Measurements from ENCODE around the gene SGMS1.

SGMS1 gene

DNA sequence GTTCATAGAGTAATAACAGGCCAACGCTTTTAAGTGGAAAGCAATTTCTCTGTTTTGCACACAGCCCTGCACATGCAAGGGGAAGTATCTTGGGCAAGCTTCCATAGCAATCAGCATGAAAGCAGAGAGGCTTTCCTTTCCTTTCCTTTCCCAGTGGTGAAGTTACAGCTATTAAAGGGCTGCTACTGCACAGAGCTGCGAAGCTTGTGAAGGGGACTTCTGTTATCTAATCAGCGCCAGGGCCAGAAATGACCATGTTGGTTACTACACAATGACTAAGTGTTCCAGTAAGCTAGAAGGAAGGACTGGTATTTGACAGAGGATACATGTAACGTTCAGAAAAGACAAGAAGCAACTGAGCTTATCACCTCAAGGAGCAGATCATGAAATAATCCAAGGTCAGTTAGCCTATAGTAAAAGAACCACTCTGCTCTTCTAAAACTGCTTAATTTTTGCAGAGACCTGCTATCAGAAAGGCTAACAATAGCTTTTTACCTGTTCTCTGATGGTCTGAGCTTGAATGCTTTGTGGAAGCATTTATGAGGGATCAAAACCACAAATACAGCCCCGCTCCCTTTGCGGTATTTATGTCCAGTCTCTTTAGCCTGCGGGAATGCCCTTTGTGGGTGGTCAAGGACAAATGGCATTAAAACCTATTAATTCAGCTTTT lies 45.9 kb downstream of the SGMS1 start:
- Histone ChIP-seq H4K20me1 (ENCODE audit: insufficient read depth) (no peaks in the 10 kb centered on the region), H3K79me2 (ENCODE audit: insufficient read depth, low read depth) (no peaks in the 10 kb centered on the region; the same call in 1 of the 2 replicates), H3K36me3 (ENCODE audit: insufficient read depth) (no peaks in the 10 kb centered on the region), H3K4me2 (no peak overlapping the region), H3K27ac (no peak overlapping the region), H3K27me3 (ENCODE audit: insufficient read depth, low read depth) (no peaks in the 10 kb centered on the region), H2AFZ (ENCODE audit: low read depth) (no peak overlapping the region), H3K4me3 (IDR thresholded peaks at IDR 0.05; ENCODE audit: insufficient read depth, low read depth, low read length) (no peak overlapping the region), H3K9ac (no peak overlapping the region), H3K4me1 (ENCODE audit: low read depth, poor library complexity, severe bottlenecking) (peaks cover 27% of the 10 kb centered on the region)
- TF ChIP-seq, protein P1, sequence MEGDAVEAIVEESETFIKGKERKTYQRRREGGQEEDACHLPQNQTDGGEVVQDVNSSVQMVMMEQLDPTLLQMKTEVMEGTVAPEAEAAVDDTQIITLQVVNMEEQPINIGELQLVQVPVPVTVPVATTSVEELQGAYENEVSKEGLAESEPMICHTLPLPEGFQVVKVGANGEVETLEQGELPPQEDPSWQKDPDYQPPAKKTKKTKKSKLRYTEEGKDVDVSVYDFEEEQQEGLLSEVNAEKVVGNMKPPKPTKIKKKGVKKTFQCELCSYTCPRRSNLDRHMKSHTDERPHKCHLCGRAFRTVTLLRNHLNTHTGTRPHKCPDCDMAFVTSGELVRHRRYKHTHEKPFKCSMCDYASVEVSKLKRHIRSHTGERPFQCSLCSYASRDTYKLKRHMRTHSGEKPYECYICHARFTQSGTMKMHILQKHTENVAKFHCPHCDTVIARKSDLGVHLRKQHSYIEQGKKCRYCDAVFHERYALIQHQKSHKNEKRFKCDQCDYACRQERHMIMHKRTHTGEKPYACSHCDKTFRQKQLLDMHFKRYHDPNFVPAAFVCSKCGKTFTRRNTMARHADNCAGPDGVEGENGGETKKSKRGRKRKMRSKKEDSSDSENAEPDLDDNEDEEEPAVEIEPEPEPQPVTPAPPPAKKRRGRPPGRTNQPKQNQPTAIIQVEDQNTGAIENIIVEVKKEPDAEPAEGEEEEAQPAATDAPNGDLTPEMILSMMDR (conservative IDR thresholded peaks at IDR 0.05; ENCODE audit: low read depth, low read length), result no peak

DNA sequence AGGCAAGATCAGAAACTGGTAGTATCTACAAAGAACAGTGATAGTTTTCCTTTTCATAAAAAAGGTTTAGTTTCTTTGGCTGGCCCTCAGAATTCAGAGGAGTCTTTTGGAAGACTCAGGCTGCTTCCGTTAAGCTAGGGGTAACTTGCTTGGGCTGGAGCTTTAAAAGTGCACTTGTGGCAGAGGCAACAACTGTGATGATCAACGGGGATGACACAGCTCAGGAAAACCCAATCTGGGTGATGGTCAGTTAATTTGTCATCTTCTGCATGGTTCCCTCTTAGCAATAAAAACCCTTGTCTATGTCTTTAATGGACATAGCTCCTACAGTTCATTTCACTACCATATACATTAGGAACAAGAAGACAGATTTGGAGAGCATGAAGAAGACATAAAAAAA lies 46.7 kb downstream of the SGMS1 start:
- peaks cover 27% of the 10 kb centered on the region for H3K4me1 ChIP-seq (ENCODE audit: low read depth, poor library complexity, severe bottlenecking)
- no peaks in the 10 kb centered on the region; the same call in 1 of the 2 replicates for H3K79me2 ChIP-seq (ENCODE audit: insufficient read depth, low read depth)
- H3K27ac ChIP-seq, result no peak overlapping the region
- no peak overlapping the region for H3K9ac ChIP-seq
- no peak overlapping the region for H3K4me2 ChIP-seq
- no peak overlapping the region for H2AFZ ChIP-seq (ENCODE audit: low read depth)
- TF ChIP-seq, protein P1 (conservative IDR thresholded peaks at IDR 0.05; ENCODE audit: low read depth, low read length), result no peak
- H3K36me3 ChIP-seq (ENCODE audit: insufficient read depth), result no peaks in the 10 kb centered on the region
- no peak overlapping the region for H3K4me3 ChIP-seq (IDR thresholded peaks at IDR 0.05; ENCODE audit: insufficient read depth, low read depth, low read length)
- H4K20me1 ChIP-seq (ENCODE audit: insufficient read depth), result no peaks in the 10 kb centered on the region
- no peaks in the 10 kb centered on the region for H3K27me3 ChIP-seq (ENCODE audit: insufficient read depth, low read depth)

DNA sequence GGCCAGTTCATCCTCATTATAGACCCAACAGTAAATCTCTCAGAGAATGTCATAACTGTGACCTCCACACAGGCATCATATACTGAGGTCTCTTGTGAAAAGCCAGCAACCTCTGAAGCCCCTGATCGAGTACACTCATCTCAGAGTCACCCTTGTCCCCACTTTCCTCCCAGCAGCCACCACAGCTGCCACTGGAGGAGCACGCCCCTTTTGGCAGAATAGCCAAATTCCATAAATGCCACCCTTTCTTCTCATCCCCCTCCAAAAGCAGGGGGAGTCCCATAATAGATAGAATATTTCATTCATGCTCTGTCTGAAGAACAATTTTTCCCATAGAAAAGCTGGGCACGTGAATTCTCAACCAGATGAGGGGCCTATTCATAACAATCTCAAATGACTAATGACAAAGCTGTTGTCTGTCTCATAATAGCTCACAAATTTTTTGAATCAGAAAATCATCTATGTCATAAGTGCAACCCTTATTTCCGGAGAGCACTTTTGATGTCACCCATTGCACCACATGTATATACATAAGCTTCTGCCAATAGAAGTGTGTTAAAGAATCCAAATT lies 47.4 kb downstream of the SGMS1 start:
- no peaks in the 10 kb centered on the region; the same call in 1 of the 2 replicates for H3K79me2 ChIP-seq (ENCODE audit: insufficient read depth, low read depth)
- TF ChIP-seq, protein P1 (conservative IDR thresholded peaks at IDR 0.05; ENCODE audit: low read depth, low read length), result no peak
- H3K9ac ChIP-seq, result no peak overlapping the region
- H3K27me3 ChIP-seq (ENCODE audit: insufficient read depth, low read depth), result no peaks in the 10 kb centered on the region
- H2AFZ ChIP-seq (ENCODE audit: low read depth), result no peak overlapping the region
- H3K27ac ChIP-seq, result no peak overlapping the region
- peaks cover 25% of the 10 kb centered on the region for H3K4me1 ChIP-seq (ENCODE audit: low read depth, poor library complexity, severe bottlenecking)
- H4K20me1 ChIP-seq (ENCODE audit: insufficient read depth), result no peaks in the 10 kb centered on the region
- no peak overlapping the region for H3K4me2 ChIP-seq
- H3K4me3 ChIP-seq (IDR thresholded peaks at IDR 0.05; ENCODE audit: insufficient read depth, low read depth, low read length), result no peak overlapping the region
- no peaks in the 10 kb centered on the region for H3K36me3 ChIP-seq (ENCODE audit: insufficient read depth)

DNA sequence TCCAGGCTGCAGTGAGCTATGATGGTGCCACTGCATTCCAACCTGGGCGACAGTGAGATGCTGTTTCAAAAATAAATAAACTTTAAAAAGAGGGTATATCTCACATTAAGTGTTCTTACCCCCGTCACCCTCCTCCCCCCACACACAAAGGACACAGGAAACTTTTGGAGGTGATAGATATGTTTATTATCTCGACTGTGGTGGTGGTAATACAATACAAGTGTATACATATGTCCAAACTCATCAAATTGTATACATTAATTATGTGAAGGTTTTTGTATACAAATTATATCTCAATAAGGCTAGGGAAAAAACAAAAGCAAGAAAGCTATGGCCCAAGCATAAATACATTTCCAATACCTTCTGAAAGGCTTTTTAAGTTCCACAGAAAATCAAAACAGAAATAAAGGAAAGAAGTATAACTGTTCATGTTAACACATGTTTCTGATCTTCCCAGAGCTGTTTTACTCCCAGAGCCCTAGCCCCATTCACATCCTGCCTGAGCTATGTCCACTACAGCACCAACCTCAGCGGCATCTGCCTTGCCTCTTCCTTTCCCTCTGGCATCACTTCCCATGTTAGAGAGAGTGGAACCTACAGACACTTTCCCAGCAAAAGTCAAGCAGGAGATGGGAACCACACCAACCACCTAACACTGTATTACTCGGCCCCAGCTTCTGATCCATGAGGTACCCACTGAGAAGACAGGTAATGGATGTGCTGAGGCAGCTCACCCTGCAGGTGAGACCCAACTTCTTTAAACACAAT lies 48.1 kb downstream of the SGMS1 start:
- no peaks in the 10 kb centered on the region; the same call in 1 of the 2 replicates for H3K79me2 ChIP-seq (ENCODE audit: insufficient read depth, low read depth)
- TF ChIP-seq, protein P1 (conservative IDR thresholded peaks at IDR 0.05; ENCODE audit: low read depth, low read length), result no peak
- H3K4me2 ChIP-seq, result no peak overlapping the region
- H2AFZ ChIP-seq (ENCODE audit: low read depth), result no peak overlapping the region
- no peak overlapping the region for H3K27ac ChIP-seq
- no peaks in the 10 kb centered on the region for H4K20me1 ChIP-seq (ENCODE audit: insufficient read depth)
- H3K27me3 ChIP-seq (ENCODE audit: insufficient read depth, low read depth), result no peaks in the 10 kb centered on the region
- peaks cover 19% of the 10 kb centered on the region for H3K4me1 ChIP-seq (ENCODE audit: low read depth, poor library complexity, severe bottlenecking)
- H3K4me3 ChIP-seq (IDR thresholded peaks at IDR 0.05; ENCODE audit: insufficient read depth, low read depth, low read length), result no peak overlapping the region
- H3K36me3 ChIP-seq (ENCODE audit: insufficient read depth), result no peaks in the 10 kb centered on the region
- no peak overlapping the region for H3K9ac ChIP-seq

All from KMS-11 (cell line).